ENCODE measurements around the gene PJVK. TPM values are rescaled to one million over a fixed set of nuclear protein-coding genes. Genes with fewer than 3 reads are reported as not detected.

The PJVK gene
- total and polyA plus RNA-seq, 2 of the 4 experiments (the other 2 are of a cell fraction): 0.72 to 2.4 TPM

DNA sequence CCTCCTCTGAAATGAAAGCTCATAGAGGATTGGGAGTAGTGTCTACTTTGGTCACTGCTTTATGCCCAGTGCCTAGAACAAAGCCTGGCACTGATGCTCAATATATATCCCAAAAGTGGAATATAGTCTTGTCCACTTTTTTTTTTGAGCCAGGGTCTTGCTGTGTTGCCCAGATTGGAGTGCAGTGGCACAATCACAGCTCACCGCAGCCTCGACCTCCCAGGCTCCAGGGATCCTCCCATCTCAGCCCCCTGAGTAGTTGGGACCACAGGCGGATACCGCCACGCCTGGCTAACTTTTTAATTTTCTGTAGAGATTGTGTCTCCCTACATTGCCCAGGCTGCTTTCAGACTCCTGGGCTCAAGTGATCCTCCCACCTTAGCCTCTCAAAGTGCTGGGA lies 23.4 kb downstream of the PJVK start:
- POLR2A ChIA-PET (ENCODE audit: unreplicated experiment): no interaction called here
- BruUV-seq (replicated peaks): no TSS peak

More for the DNA sequence above, 23.4 kb downstream of the PJVK start:
- no peak overlapping the region for H2AFZ ChIP-seq (replicated peaks; ENCODE audit: low read length, poor library complexity)
- no peak overlapping the region for H3K27ac ChIP-seq (ENCODE audit: insufficient read depth, low read length)
- no peak overlapping the region for H2AK9ac ChIP-seq (replicated peaks; ENCODE audit: low read depth, low read length, poor library complexity)
- intact Hi-C loops (cut with micrococcal nuclease): no loop called here
- H3K4me1 ChIP-seq (ENCODE audit: control insufficient read depth, insufficient read depth, low read length): peaks cover 5% of the 10 kb centered on the region
- no peak overlapping the region for H3K56ac ChIP-seq (ENCODE audit: extremely low read depth, insufficient read depth, low read length)
- no peak overlapping the region for H3K4me3 ChIP-seq (ENCODE audit: insufficient read depth, low read depth, low read length)
- H2BK5ac ChIP-seq (ENCODE audit: low read depth, low read length, poor library complexity, severe bottlenecking): no peak overlapping the region
- no peaks in the 10 kb centered on the region for H4K20me1 ChIP-seq (ENCODE audit: insufficient read depth, low read length)
- H4K91ac ChIP-seq (ENCODE audit: insufficient read depth, low read depth, low read length): no peak overlapping the region
- H2BK15ac ChIP-seq (ENCODE audit: low read depth, low read length): no peak overlapping the region
- dilution Hi-C loops (cut with HindIII; ENCODE audit: low sequenced_read_pairs, unreplicated experiment): no loop called here
- H3K4ac ChIP-seq (ENCODE audit: low read depth, low read length): no peak overlapping the region
- no peaks in the 10 kb centered on the region for H3K9me3 ChIP-seq (ENCODE audit: control insufficient read depth, insufficient read depth, low read length)
- no peak overlapping the region for H3K14ac ChIP-seq (replicated peaks; ENCODE audit: low read depth, low read length)
- no peak for TF ChIP-seq POLR2A (IDR thresholded peaks at IDR 0.05; ENCODE audit: low read depth, low read length)
- no peak for TF ChIP-seq MAFK (IDR thresholded peaks at IDR 0.05; ENCODE audit: low read depth, low read length)
- CTCF ChIA-PET: no interaction called here
- peaks cover 20 to 21% of the 10 kb centered on the region in 2 experiments for H3K79me1 ChIP-seq (ENCODE audit: low read depth in 1 of 2, low read length in 2 of 2)
- no peaks in the 10 kb centered on the region for H3K36me3 ChIP-seq (ENCODE audit: control insufficient read depth, insufficient read depth, low read length)
- no peak for DNase-seq
- H4K5ac ChIP-seq (ENCODE audit: low read depth, low read length): no peak overlapping the region
- no peak overlapping the region for H3K23ac ChIP-seq (ENCODE audit: low read depth, low read length)
- H3K4me2 ChIP-seq (ENCODE audit: low read depth, low read length): no peak overlapping the region
- no peak for ATAC-seq (ENCODE audit: low read depth)
- H2BK20ac ChIP-seq (ENCODE audit: low read depth, low read length): no peak overlapping the region
- H2AK5ac ChIP-seq (ENCODE audit: low read depth, low read length): no peak overlapping the region
- no peak overlapping the region for H3K9ac ChIP-seq (ENCODE audit: low read depth, low read length)
- no peaks in the 10 kb centered on the region; the same call in 1 of the 2 replicates for H3K9me1 ChIP-seq (ENCODE audit: insufficient read depth, low read length)
- H4K8ac ChIP-seq (ENCODE audit: low read depth in 2 of 2, low read length in 2 of 2): no peak overlapping the region
- no peaks in the 10 kb centered on the region for H3K27me3 ChIP-seq (ENCODE audit: control insufficient read depth, insufficient read depth, low read length)
- no CpG with 5 or more reads among the region's 5 CpGs for whole genome bisulfite sequencing, 2 experiments (ENCODE audit: extremely low coverage in 2 of 2, insufficient read length in 1 of 2)
- in situ Hi-C loops (cut with MboI; ENCODE audit: low sequenced_read_pairs): no loop called here
- H3K18ac ChIP-seq (ENCODE audit: low read depth, low read length): no peak overlapping the region
- H2BK120ac ChIP-seq (ENCODE audit: low read depth, low read length): no peak overlapping the region
